Caco-2 (cell line): ENCODE measurements around the gene MEX3B. TPM values are rescaled to one million over a fixed set of nuclear protein-coding genes. Genes with fewer than 3 reads are reported as not detected.

Source experiments
- BruUV-seq: library from RNA; stranded (reverse); fragments of 400-500 nt; replicated peaks from 2 replicates; lab custom pipeline; 2021; lab: Mats Ljungman, UMichigan
- CTCF ChIA-PET: fragments of 300-600 bp; sonication (Branson Sonifier 250); formaldehyde crosslinking; loops from one replicate; lab custom pipeline; 2022; ENCODE audit warnings: antibody characterized with exemption; lab: Charles Lee
- POLR2A ChIA-PET: fragments of 300-600 bp; sonication (Branson Sonifier 250); formaldehyde crosslinking; loops from one replicate; lab custom pipeline; 2022; ENCODE audit warnings: antibody characterized with exemption; lab: Charles Lee
- DNase-seq, 2 experiments: peaks; one replicate each; pipeline versions ENCODE4 v3.0.0 to v3.0.0-alpha.2; 2020 to 2022
- H3K27me3 ChIP-seq: replicated peaks from 2 replicates; pipeline ENCODE4 v1.6.0; 2011; ENCODE audit warnings: low read length; ENCODE audit not compliant: control insufficient read depth, insufficient read depth
- H3K36me3 ChIP-seq: 2 replicates; pipeline ENCODE4 v1.5.1; 2011; ENCODE audit warnings: low read length; ENCODE audit not compliant: control insufficient read depth, insufficient read depth
- H3K4me1 ChIP-seq: fragments of 250-450 bp; sonication (Bioruptor Pico); 2 replicates; pipeline ENCODE4 v1.5.1; 2020; ENCODE audit warnings: mild to moderate bottlenecking
- H3K4me3 ChIP-seq: 2 replicates; pipeline ENCODE4 v1.5.1; 2011; ENCODE audit warnings: low read depth, mild to moderate bottlenecking, control low read depth, low read length
- H3K9me3 ChIP-seq: fragments of 250-450 bp; sonication (Bioruptor Pico); 2 replicates; pipeline ENCODE4 v1.5.1; 2020; ENCODE audit warnings: mild to moderate bottlenecking, moderate library complexity
- H3K27ac Mint-ChIP-seq: one replicate; pipeline ENCODE4 v1.8.0; 2022; ENCODE audit warnings: mixed read lengths; ENCODE audit not compliant: unreplicated experiment
- H3K27me3 Mint-ChIP-seq: one replicate; pipeline ENCODE4 v1.8.0; 2022; ENCODE audit warnings: mixed read lengths; ENCODE audit not compliant: insufficient read depth, unreplicated experiment
- H3K36me3 Mint-ChIP-seq: one replicate; pipeline ENCODE4 v1.8.0; 2022; ENCODE audit warnings: mild to moderate bottlenecking, mixed read lengths; ENCODE audit not compliant: insufficient read depth, unreplicated experiment
- H3K4me1 Mint-ChIP-seq: one replicate; pipeline ENCODE4 v1.8.0; 2022; ENCODE audit warnings: low read depth, mixed read lengths; ENCODE audit not compliant: unreplicated experiment
- H3K4me3 Mint-ChIP-seq: one replicate; pipeline ENCODE4 v1.8.0; 2022; ENCODE audit warnings: mild to moderate bottlenecking, moderate library complexity, mixed read lengths; ENCODE audit not compliant: unreplicated experiment
- H3K9me3 Mint-ChIP-seq: one replicate; pipeline ENCODE4 v1.8.0; 2022; ENCODE audit warnings: mixed read lengths; ENCODE audit not compliant: unreplicated experiment
- CTCF ChIP-seq, 2 experiments: fragments of 200-600 bp in 1 of 2; IDR thresholded peaks; 1 replicate in 1 of 2; 2 replicates in 1 of 2; pipeline versions ENCODE4 v1.5.1 to v1.8.0; 2011 to 2022; ENCODE audit warnings: antibody characterized with exemption in 1 of 2, control low read depth in 1 of 2, inconsistent platforms in 1 of 2, low read depth in 1 of 2, low read length in 1 of 2, mild to moderate bottlenecking in 1 of 2, moderate library complexity in 1 of 2; ENCODE audit not compliant: insufficient read depth in 1 of 2, severe bottlenecking in 1 of 2, unreplicated experiment in 1 of 2
- intact Hi-C: fragments of 100-400 bp; cut with micrococcal nuclease; formaldehyde crosslinking; loops from one replicate; pipeline ENCODE4 v1.10.0; 2022; ENCODE audit not compliant: unreplicated experiment
- total RNA-seq: library from RNA; stranded (reverse); gene quantifications from 2 replicates; pipeline ENCODE4 v1.2.3, GENCODE V29; 2022

Gene MEX3B
- total RNA-seq, 1 experiment from 2014 or later: 0.34 TPM

DNA sequence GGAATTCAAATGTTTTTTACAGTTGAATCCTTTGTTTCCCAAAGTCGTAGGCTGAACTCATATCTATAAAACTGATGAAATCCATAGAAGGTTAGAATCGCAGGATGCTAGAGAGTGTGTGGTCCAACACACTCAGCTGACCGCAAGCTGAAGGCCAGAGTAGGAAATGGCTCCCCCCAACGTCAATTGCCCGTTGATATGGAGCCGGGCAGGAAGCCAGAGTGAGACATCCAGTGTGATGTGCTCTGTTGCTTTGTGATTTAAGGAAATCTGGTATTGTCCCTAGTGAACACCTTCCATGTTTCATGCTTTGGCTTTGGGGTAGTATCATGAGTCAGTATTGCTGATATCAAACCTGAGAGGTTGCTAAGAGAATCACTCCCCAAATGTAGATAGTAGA, 5.8 kb upstream of the MEX3B start:
- H3K9me3 ChIP-seq: no peaks in the 10 kb centered on the region
- no peak overlapping the region for H3K27ac Mint-ChIP-seq
- ChIA-PET POLR2A (no interaction called here), CTCF (no interaction called here)
- H3K4me1 ChIP-seq: peaks cover 3% of the 10 kb centered on the region; the same call in 1 of the 2 replicates
- H3K36me3 ChIP-seq: no peaks in the 10 kb centered on the region
- DNase-seq: no peak
- peaks cover 18% of the 10 kb centered on the region for H3K27me3 Mint-ChIP-seq
- H3K4me1 Mint-ChIP-seq: no peaks in the 10 kb centered on the region
- TF ChIP-seq CTCF (IDR thresholded peaks at IDR 0.05; ENCODE audit: insufficient read depth in 1 of 2, low read depth in 1 of 2, low read length in 1 of 2, severe bottlenecking in 1 of 2, unreplicated experiment in 1 of 2): no peak
- intact Hi-C loops: no loop called here
- peaks cover 6% of the 10 kb centered on the region for H3K36me3 Mint-ChIP-seq
- no peaks in the 10 kb centered on the region for H3K27me3 ChIP-seq
- H3K4me3 ChIP-seq: no peak overlapping the region
- BruUV-seq: no TSS peak
- H3K9me3 Mint-ChIP-seq: no peaks in the 10 kb centered on the region
- H3K4me3 Mint-ChIP-seq: no peak overlapping the region

DNA sequence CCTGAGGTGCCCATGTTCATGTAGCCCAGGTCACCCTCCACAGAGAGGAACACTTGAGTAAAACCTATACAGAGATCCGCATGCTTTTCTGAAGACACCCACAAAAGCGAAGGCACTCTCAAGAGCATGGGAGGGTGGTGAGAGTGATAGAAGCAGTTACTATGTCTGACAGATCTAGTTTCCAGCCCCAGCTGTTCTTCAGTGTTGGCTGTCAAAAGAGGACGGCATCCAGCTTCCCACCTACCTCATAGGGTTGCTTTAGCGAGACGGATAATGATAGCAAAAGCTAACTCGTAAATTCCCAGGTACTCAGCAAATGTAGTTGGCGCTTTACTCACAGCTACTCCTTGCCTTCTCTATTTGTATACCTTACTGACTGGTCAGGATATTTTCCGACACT, 3.0 kb upstream of the MEX3B start:
- Mint-ChIP-seq H3K4me3 (no peak overlapping the region), H3K36me3 (peaks cover 6% of the 10 kb centered on the region), H3K4me1 (no peaks in the 10 kb centered on the region), H3K27me3 (peaks cover 15% of the 10 kb centered on the region), H3K9me3 (no peaks in the 10 kb centered on the region), H3K27ac (no peak overlapping the region)
- Histone ChIP-seq H3K9me3 (no peaks in the 10 kb centered on the region), H3K4me1 (peaks cover 3% of the 10 kb centered on the region; the same call in 1 of the 2 replicates), H3K4me3 (no peak overlapping the region), H3K36me3 (no peaks in the 10 kb centered on the region), H3K27me3 (no peaks in the 10 kb centered on the region)
- no peak for DNase-seq
- ChIA-PET CTCF (no interaction called here), POLR2A (no interaction called here)
- intact Hi-C loops: no loop called here
- BruUV-seq: no TSS peak
- TF ChIP-seq CTCF (IDR thresholded peaks at IDR 0.05; ENCODE audit: insufficient read depth in 1 of 2, low read depth in 1 of 2, low read length in 1 of 2, severe bottlenecking in 1 of 2, unreplicated experiment in 1 of 2): no peak

GRCh38 chr15:82047453-82048400, 1.9 kb upstream of the MEX3B start:
- Histone ChIP-seq H3K9me3 (no peaks in the 10 kb centered on the region), H3K27me3 (no peaks in the 10 kb centered on the region), H3K36me3 (no peaks in the 10 kb centered on the region), H3K4me3 (peak overlapping the region; percentile 75), H3K4me1 (peaks cover 3% of the 10 kb centered on the region; the same call in 1 of the 2 replicates)
- DNase-seq: no peak
- CTCF ChIA-PET: no interaction called here
- peaks cover 19% of the 10 kb centered on the region for H3K27me3 Mint-ChIP-seq
- no TSS peak for BruUV-seq
- peak in 1 of 2 experiments; percentile 1 for TF ChIP-seq CTCF (IDR thresholded peaks at IDR 0.05; ENCODE audit: insufficient read depth in 1 of 2, low read depth in 1 of 2, low read length in 1 of 2, severe bottlenecking in 1 of 2, unreplicated experiment in 1 of 2)
- intact Hi-C loops: no loop called here
- peak overlapping the region; percentile 78 for H3K4me3 Mint-ChIP-seq
- H3K4me1 Mint-ChIP-seq: no peaks in the 10 kb centered on the region
- POLR2A ChIA-PET: no interaction called here
- H3K9me3 Mint-ChIP-seq: no peaks in the 10 kb centered on the region
- no peak overlapping the region for H3K27ac Mint-ChIP-seq
- peaks cover 13% of the 10 kb centered on the region for H3K36me3 Mint-ChIP-seq
